ENCODE measurements around the gene DXO. TPM values are rescaled to one million over a fixed set of nuclear protein-coding genes. Genes with fewer than 3 reads are reported as not detected.

The DXO gene
- total and polyA plus RNA-seq, 2 donors = 11.8 to 27.3 TPM

- no peak overlapping the region for H3K4me3 ChIP-seq (ENCODE audit: low read length in 2 of 2)
- 98% methylated on average over 7 of the region's 7 CpGs for WGBS
- peaks cover 85 to 86% of the 10 kb centered on the region in 2 donors for H3K36me3 ChIP-seq (ENCODE audit: control insufficient read depth in 2 of 2, insufficient read depth in 2 of 2, low read length in 1 of 2)
- no peaks in the 10 kb centered on the region for H3K27me3 ChIP-seq (ENCODE audit: control insufficient read depth in 2 of 2, insufficient read depth in 1 of 2, low read length in 1 of 2)
- peaks cover 10 to 13% of the 10 kb centered on the region in 2 donors for H3K4me1 ChIP-seq (ENCODE audit: control insufficient read depth in 2 of 2, insufficient read depth in 2 of 2, low read length in 2 of 2)
- DNase-seq (ENCODE audit: low read depth in 6 of 9, low spot score in 9 of 9) = no peak
- H3K27ac ChIP-seq (ENCODE audit: low read depth in 1 of 2, low read length in 1 of 2) = no peak overlapping the region
- H3K9me3 ChIP-seq (ENCODE audit: control insufficient read depth in 2 of 2, insufficient read depth in 1 of 2, low read length in 1 of 2) = no peaks in the 10 kb centered on the region
These were observed 5.4 kb downstream of the DXO start for GRCh38 chr6:31966506-31966905.

- Histone ChIP-seq H3K27me3 (ENCODE audit: control insufficient read depth in 2 of 2, insufficient read depth in 1 of 2, low read length in 1 of 2) (no peaks in the 10 kb centered on the region), H3K4me3 (ENCODE audit: low read length in 2 of 2) (no peak overlapping the region), H3K27ac (ENCODE audit: low read depth in 1 of 2, low read length in 1 of 2) (no peak overlapping the region), H3K4me1 (ENCODE audit: control insufficient read depth in 2 of 2, insufficient read depth in 2 of 2, low read length in 2 of 2) (peaks cover 3 to 5% of the 10 kb centered on the region in 2 donors), H3K36me3 (ENCODE audit: control insufficient read depth in 2 of 2, insufficient read depth in 2 of 2, low read length in 1 of 2) (peaks cover 93% of the 10 kb centered on the region in 2 donors), H3K9me3 (ENCODE audit: control insufficient read depth in 2 of 2, insufficient read depth in 1 of 2, low read length in 1 of 2) (no peaks in the 10 kb centered on the region)
- DNase-seq (ENCODE audit: low read depth in 6 of 9, low spot score in 9 of 9) = no peak
- WGBS = 97% methylated on average over 13 of the region's 13 CpGs
These were observed 6.2 kb downstream of the DXO start for GRCh38 chr6:31965700-31966099.

- Histone ChIP-seq H3K9me3 (ENCODE audit: control insufficient read depth in 2 of 2, insufficient read depth in 1 of 2, low read length in 1 of 2) (no peaks in the 10 kb centered on the region), H3K36me3 (ENCODE audit: control insufficient read depth in 2 of 2, insufficient read depth in 2 of 2, low read length in 1 of 2) (peaks cover 85 to 86% of the 10 kb centered on the region in 2 donors), H3K27me3 (ENCODE audit: control insufficient read depth in 2 of 2, insufficient read depth in 1 of 2, low read length in 1 of 2) (no peaks in the 10 kb centered on the region), H3K4me1 (ENCODE audit: control insufficient read depth in 2 of 2, insufficient read depth in 2 of 2, low read length in 2 of 2) (peaks cover 11 to 15% of the 10 kb centered on the region in 2 donors), H3K27ac (ENCODE audit: low read depth in 1 of 2, low read length in 1 of 2) (no peak overlapping the region), H3K4me3 (ENCODE audit: low read length in 2 of 2) (no peak overlapping the region)
- no peak for DNase-seq (ENCODE audit: low read depth in 6 of 9, low spot score in 9 of 9)
- WGBS = 99% methylated on average over 19 of the region's 19 CpGs
These were observed 8.0 kb downstream of the DXO start for GRCh38 chr6:31963921-31964320.

- H3K4me1 ChIP-seq (ENCODE audit: control insufficient read depth in 2 of 2, insufficient read depth in 2 of 2, low read length in 2 of 2) = peaks cover 18 to 19% of the 10 kb centered on the region in 2 donors
- no peaks in the 10 kb centered on the region for H3K27me3 ChIP-seq (ENCODE audit: control insufficient read depth in 2 of 2, insufficient read depth in 1 of 2, low read length in 1 of 2)
- no peak overlapping the region for H3K4me3 ChIP-seq (ENCODE audit: low read length in 2 of 2)
- H3K9me3 ChIP-seq (ENCODE audit: control insufficient read depth in 2 of 2, insufficient read depth in 1 of 2, low read length in 1 of 2) = no peaks in the 10 kb centered on the region
- peaks cover 66 to 69% of the 10 kb centered on the region in 2 donors for H3K36me3 ChIP-seq (ENCODE audit: control insufficient read depth in 2 of 2, insufficient read depth in 2 of 2, low read length in 1 of 2)
- no peak for DNase-seq (ENCODE audit: low read depth in 6 of 9, low spot score in 9 of 9)
- 99% methylated on average over 12 of the region's 12 CpGs for WGBS
- no peak overlapping the region for H3K27ac ChIP-seq (ENCODE audit: low read depth in 1 of 2, low read length in 1 of 2)
These were observed 10.3 kb downstream of the DXO start for GRCh38 chr6:31961616-31962015.

GRCh38 chr6:31958741-31959739, 12.9 kb downstream of the DXO start, which contains the start of the genes NELFE and SKIC2:
Gene NELFE (minus strand): TSS chr6:31958971. CDS start chr6:31958446, 525 bp downstream.
Gene SKIC2 (plus strand): TSS chr6:31959175. CDS start chr6:31959193, 18 bp downstream.
- H3K4me1 ChIP-seq (ENCODE audit: control insufficient read depth in 2 of 2, insufficient read depth in 2 of 2, low read length in 2 of 2) = peaks cover 18 to 19% of the 10 kb centered on the region in 2 donors
- H3K4me3 ChIP-seq (ENCODE audit: low read length in 2 of 2) = peak within 1 kb of the TSS; percentile 82 to 84
- H3K27ac ChIP-seq (ENCODE audit: low read depth in 1 of 2, low read length in 1 of 2) = peak within 1 kb of the TSS; percentile 77 to 83
- H3K9me3 ChIP-seq (ENCODE audit: control insufficient read depth in 2 of 2, insufficient read depth in 1 of 2, low read length in 1 of 2) = peaks cover 0 to 4% of the 10 kb centered on the region in 2 donors
- no peaks in the 10 kb centered on the region for H3K27me3 ChIP-seq (ENCODE audit: control insufficient read depth in 2 of 2, insufficient read depth in 1 of 2, low read length in 1 of 2)
- under 1% methylated on average over 59 of the region's 59 CpGs for WGBS
- DNase-seq (ENCODE audit: low read depth in 6 of 9, low spot score in 9 of 9) = peak; percentile 96 to 99 (median 98)
- H3K36me3 ChIP-seq (ENCODE audit: control insufficient read depth in 2 of 2, insufficient read depth in 2 of 2, low read length in 1 of 2) = peaks cover 61 to 70% of the 10 kb centered on the region in 2 donors

- Histone ChIP-seq H3K9me3 (ENCODE audit: control insufficient read depth in 2 of 2, insufficient read depth in 1 of 2, low read length in 1 of 2) (peaks cover 0 to 4% of the 10 kb centered on the region in 2 donors), H3K4me3 (ENCODE audit: low read length in 2 of 2) (peak overlapping the region; percentile 82 to 84), H3K27me3 (ENCODE audit: control insufficient read depth in 2 of 2, insufficient read depth in 1 of 2, low read length in 1 of 2) (no peaks in the 10 kb centered on the region), H3K36me3 (ENCODE audit: control insufficient read depth in 2 of 2, insufficient read depth in 2 of 2, low read length in 1 of 2) (peaks cover 61 to 70% of the 10 kb centered on the region in 2 donors), H3K4me1 (ENCODE audit: control insufficient read depth in 2 of 2, insufficient read depth in 2 of 2, low read length in 2 of 2) (peaks cover 18 to 19% of the 10 kb centered on the region in 2 donors), H3K27ac (ENCODE audit: low read depth in 1 of 2, low read length in 1 of 2) (peak overlapping the region; percentile 60 to 82)
- 12% methylated on average over 11 of the region's 11 CpGs for WGBS
- no peak for DNase-seq (ENCODE audit: low read depth in 6 of 9, low spot score in 9 of 9)
These were observed 13.6 kb downstream of the DXO start for GRCh38 chr6:31958412-31958740.

- Histone ChIP-seq H3K4me1 (ENCODE audit: control insufficient read depth in 2 of 2, insufficient read depth in 2 of 2, low read length in 2 of 2) (peaks cover 18 to 19% of the 10 kb centered on the region in 2 donors), H3K27me3 (ENCODE audit: control insufficient read depth in 2 of 2, insufficient read depth in 1 of 2, low read length in 1 of 2) (no peaks in the 10 kb centered on the region), H3K27ac (ENCODE audit: low read depth in 1 of 2, low read length in 1 of 2) (no peak overlapping the region), H3K36me3 (ENCODE audit: control insufficient read depth in 2 of 2, insufficient read depth in 2 of 2, low read length in 1 of 2) (peaks cover 59 to 70% of the 10 kb centered on the region in 2 donors), H3K4me3 (ENCODE audit: low read length in 2 of 2) (no peak overlapping the region), H3K9me3 (ENCODE audit: control insufficient read depth in 2 of 2, insufficient read depth in 1 of 2, low read length in 1 of 2) (peaks cover 0 to 4% of the 10 kb centered on the region in 2 donors)
- DNase-seq (ENCODE audit: low read depth in 6 of 9, low spot score in 9 of 9) = no peak
- 65% methylated on average over 3 of the region's 3 CpGs for WGBS
These were observed 15.1 kb downstream of the DXO start for GRCh38 chr6:31956796-31957195.

GRCh38 chr6:31954511-31954910, 17.4 kb downstream of the DXO start:
- H3K27me3 ChIP-seq (ENCODE audit: control insufficient read depth in 2 of 2, insufficient read depth in 1 of 2, low read length in 1 of 2) = no peaks in the 10 kb centered on the region
- 98% methylated on average over 28 of the region's 28 CpGs for WGBS
- H3K4me1 ChIP-seq (ENCODE audit: control insufficient read depth in 2 of 2, insufficient read depth in 2 of 2, low read length in 2 of 2) = peaks cover 8 to 12% of the 10 kb centered on the region in 2 donors
- H3K4me3 ChIP-seq (ENCODE audit: low read length in 2 of 2) = no peak overlapping the region
- no peak overlapping the region for H3K27ac ChIP-seq (ENCODE audit: low read depth in 1 of 2, low read length in 1 of 2)
- peaks cover 0 to 4% of the 10 kb centered on the region in 2 donors for H3K9me3 ChIP-seq (ENCODE audit: control insufficient read depth in 2 of 2, insufficient read depth in 1 of 2, low read length in 1 of 2)
- H3K36me3 ChIP-seq (ENCODE audit: control insufficient read depth in 2 of 2, insufficient read depth in 2 of 2, low read length in 1 of 2) = peaks cover 49 to 61% of the 10 kb centered on the region in 2 donors
- DNase-seq (ENCODE audit: low read depth in 6 of 9, low spot score in 9 of 9) = no peak

- WGBS = 97% methylated on average over 5 of the region's 5 CpGs
- H3K27me3 ChIP-seq (ENCODE audit: control insufficient read depth in 2 of 2, insufficient read depth in 1 of 2, low read length in 1 of 2) = no peaks in the 10 kb centered on the region
- peaks cover 0 to 4% of the 10 kb centered on the region in 2 donors for H3K9me3 ChIP-seq (ENCODE audit: control insufficient read depth in 2 of 2, insufficient read depth in 1 of 2, low read length in 1 of 2)
- peaks cover 0 to 2% of the 10 kb centered on the region in 2 donors for H3K4me1 ChIP-seq (ENCODE audit: control insufficient read depth in 2 of 2, insufficient read depth in 2 of 2, low read length in 2 of 2)
- H3K4me3 ChIP-seq (ENCODE audit: low read length in 2 of 2) = no peak overlapping the region
- no peak overlapping the region for H3K27ac ChIP-seq (ENCODE audit: low read depth in 1 of 2, low read length in 1 of 2)
- H3K36me3 ChIP-seq (ENCODE audit: control insufficient read depth in 2 of 2, insufficient read depth in 2 of 2, low read length in 1 of 2) = peaks cover 49 to 61% of the 10 kb centered on the region in 2 donors
- DNase-seq (ENCODE audit: low read depth in 6 of 9, low spot score in 9 of 9) = no peak
These were observed 19.0 kb downstream of the DXO start for GRCh38 chr6:31952890-31953289.

All from thymus (tissue), 11 donors.